ENCODE data around the gene ADAT2. TPM values are rescaled to one million over a fixed set of nuclear protein-coding genes. Genes with fewer than 3 reads are reported as not detected.

The ADAT2 gene
- total and polyA plus RNA-seq, 2 donors (not counting 3 experiments of a cell fraction or from before 2014, with no cell fraction given), result 5.4 to 9.8 TPM

DNA sequence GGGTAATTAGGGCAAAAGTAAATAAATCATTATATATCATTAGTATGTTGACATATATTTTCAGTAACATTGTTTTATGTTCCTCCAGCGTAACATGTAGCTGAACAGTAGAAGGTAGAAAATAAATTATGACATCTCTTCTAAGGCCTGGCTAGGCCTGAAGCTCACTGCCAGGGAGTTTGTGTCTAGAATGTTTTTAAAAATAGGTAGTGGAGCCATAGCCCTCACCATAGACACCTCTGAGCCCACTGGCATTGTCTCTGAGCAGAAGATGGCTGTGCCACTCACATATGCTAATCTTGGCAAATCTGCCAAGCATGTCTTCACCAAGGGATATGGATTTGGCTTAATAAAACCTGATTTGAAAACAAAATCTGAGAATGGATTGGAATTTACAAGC, 39.7 kb upstream of the ADAT2 start:
- Histone ChIP-seq H4K20me1 (replicated peaks; ENCODE audit: control insufficient read depth, extremely low read depth, insufficient read depth, low read length) (no peaks in the 10 kb centered on the region), H2AFZ (ENCODE audit: low read depth, low read length) (no peak overlapping the region), H3K36me3 (ENCODE audit: control insufficient read depth in 2 of 2, extremely low read depth in 1 of 2, insufficient read depth in 2 of 2, low read length in 2 of 2) (peaks cover 2 to 7% of the 10 kb centered on the region in 2 experiments), H3K9me1 (replicated peaks; ENCODE audit: control insufficient read depth, extremely low read depth, insufficient read depth, low read length) (no peaks in the 10 kb centered on the region), H3K4me2 (ENCODE audit: insufficient read depth, low read length) (no peak overlapping the region), H3K4me1 (ENCODE audit: control insufficient read depth, extremely low read depth, insufficient read depth, low read length) (no peaks in the 10 kb centered on the region), H3K9me3 (replicated peaks; ENCODE audit: control insufficient read depth, insufficient read depth, low read length) (no peaks in the 10 kb centered on the region), H3K9ac (replicated peaks; ENCODE audit: extremely low read depth, insufficient read depth, low read length) (no peak overlapping the region), H3K27ac (ENCODE audit: insufficient read depth, low read depth, low read length) (no peak overlapping the region), H3K27me3 (ENCODE audit: control insufficient read depth in 2 of 2, insufficient read depth in 2 of 2, low read length in 2 of 2) (no peaks in the 10 kb centered on the region), H3K79me2 (ENCODE audit: control insufficient read depth, insufficient read depth, low read length) (no peaks in the 10 kb centered on the region), H3K4me3 (replicated peaks in 1 of 3; ENCODE audit: insufficient read depth in 1 of 3, low read depth in 1 of 3, low read length in 3 of 3) (no peak overlapping the region)
- ChIA-PET POLR2A (no interaction called here), CTCF (interaction anchor here (1.8 kb wide), 1 partner anchor 9 kb away, joined by 5 read pairs; no protein-coding TSS in a partner anchor)
- TF ChIP-seq, protein P1, sequence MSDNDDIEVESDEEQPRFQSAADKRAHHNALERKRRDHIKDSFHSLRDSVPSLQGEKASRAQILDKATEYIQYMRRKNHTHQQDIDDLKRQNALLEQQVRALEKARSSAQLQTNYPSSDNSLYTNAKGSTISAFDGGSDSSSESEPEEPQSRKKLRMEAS (IDR thresholded peaks at IDR 0.05; ENCODE audit: insufficient read depth, insufficient read length), result no peak
- TF ChIP-seq GATA2 (IDR thresholded peaks at IDR 0.05; ENCODE audit: insufficient read depth, insufficient read length, low read depth, low read length) (no peak), JUN (IDR thresholded peaks at IDR 0.05; ENCODE audit: borderline replicate concordance, insufficient read depth, insufficient read length, low read depth) (no peak), EZH2 (IDR thresholded peaks at IDR 0.05; ENCODE audit: borderline replicate concordance, low read depth, low read length, severe bottlenecking) (no peak), FOS (IDR thresholded peaks at IDR 0.05; ENCODE audit: borderline replicate concordance, insufficient read depth, low read length) (no peak), POLR2A (IDR thresholded peaks at IDR 0.05; ENCODE audit: low read depth, low read length) (no peak), MYC (IDR thresholded peaks at IDR 0.05; ENCODE audit: low read depth, low read length) (no peak), POLR2AphosphoS5 (IDR thresholded peaks at IDR 0.05; ENCODE audit: insufficient read depth, low read depth, low read length) (no peak)
- TF ChIP-seq, protein P2, sequence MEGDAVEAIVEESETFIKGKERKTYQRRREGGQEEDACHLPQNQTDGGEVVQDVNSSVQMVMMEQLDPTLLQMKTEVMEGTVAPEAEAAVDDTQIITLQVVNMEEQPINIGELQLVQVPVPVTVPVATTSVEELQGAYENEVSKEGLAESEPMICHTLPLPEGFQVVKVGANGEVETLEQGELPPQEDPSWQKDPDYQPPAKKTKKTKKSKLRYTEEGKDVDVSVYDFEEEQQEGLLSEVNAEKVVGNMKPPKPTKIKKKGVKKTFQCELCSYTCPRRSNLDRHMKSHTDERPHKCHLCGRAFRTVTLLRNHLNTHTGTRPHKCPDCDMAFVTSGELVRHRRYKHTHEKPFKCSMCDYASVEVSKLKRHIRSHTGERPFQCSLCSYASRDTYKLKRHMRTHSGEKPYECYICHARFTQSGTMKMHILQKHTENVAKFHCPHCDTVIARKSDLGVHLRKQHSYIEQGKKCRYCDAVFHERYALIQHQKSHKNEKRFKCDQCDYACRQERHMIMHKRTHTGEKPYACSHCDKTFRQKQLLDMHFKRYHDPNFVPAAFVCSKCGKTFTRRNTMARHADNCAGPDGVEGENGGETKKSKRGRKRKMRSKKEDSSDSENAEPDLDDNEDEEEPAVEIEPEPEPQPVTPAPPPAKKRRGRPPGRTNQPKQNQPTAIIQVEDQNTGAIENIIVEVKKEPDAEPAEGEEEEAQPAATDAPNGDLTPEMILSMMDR (IDR thresholded peaks at IDR 0.05; ENCODE audit: extremely low read depth in 1 of 2, insufficient read depth in 1 of 2, low read depth in 1 of 2, low read length in 2 of 2), result no peak
- FAIRE-seq, result no peak
- intact Hi-C loops (cut with micrococcal nuclease), result no loop called here
- dilution Hi-C loops (cut with MboI; ENCODE audit: extremely low pct_ligation_motif_present, low sequenced_read_pairs), result no loop called here
- DNase-seq (ENCODE audit: low read depth, low spot score), result no peak
- BruUV-seq (replicated peaks), result no TSS peak
